Amniotic stem cell (primary cell): ENCODE data around the gene GRIP2.

ENCODE experiments used
- DNase-seq: peaks from one replicate; lab custom pipeline; 2025; lab: John Stamatoyannopoulos, UW

The GRIP2 gene

DNA sequence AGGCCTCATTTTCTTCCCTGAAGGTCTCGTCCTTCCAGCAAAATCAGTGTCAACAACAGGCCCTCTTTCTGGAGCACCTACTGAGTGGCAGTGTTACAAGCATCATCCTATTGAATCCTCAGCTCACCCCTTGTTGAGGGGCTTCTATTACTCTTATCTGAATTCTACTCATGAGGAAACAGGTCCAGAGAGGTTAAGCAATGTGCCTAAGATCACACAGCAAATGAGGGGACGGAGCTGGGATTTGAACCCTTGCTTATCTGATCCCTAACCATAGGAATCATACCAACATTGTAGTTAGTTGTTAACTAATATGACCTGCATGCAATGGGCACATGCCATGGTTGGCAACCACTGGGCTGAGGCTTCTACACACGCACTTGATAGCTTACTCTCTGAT lies 74.7 kb downstream of the GRIP2 start:
- DNase-seq: no peak

GRCh38 chr3:14464521-14464920 lies 75.6 kb downstream of the GRIP2 start:
- DNase-seq: no peak

- DNase-seq: no peak
Measured at GRCh38 chr3:14464141-14464465, 76.0 kb downstream of the GRIP2 start.

DNA sequence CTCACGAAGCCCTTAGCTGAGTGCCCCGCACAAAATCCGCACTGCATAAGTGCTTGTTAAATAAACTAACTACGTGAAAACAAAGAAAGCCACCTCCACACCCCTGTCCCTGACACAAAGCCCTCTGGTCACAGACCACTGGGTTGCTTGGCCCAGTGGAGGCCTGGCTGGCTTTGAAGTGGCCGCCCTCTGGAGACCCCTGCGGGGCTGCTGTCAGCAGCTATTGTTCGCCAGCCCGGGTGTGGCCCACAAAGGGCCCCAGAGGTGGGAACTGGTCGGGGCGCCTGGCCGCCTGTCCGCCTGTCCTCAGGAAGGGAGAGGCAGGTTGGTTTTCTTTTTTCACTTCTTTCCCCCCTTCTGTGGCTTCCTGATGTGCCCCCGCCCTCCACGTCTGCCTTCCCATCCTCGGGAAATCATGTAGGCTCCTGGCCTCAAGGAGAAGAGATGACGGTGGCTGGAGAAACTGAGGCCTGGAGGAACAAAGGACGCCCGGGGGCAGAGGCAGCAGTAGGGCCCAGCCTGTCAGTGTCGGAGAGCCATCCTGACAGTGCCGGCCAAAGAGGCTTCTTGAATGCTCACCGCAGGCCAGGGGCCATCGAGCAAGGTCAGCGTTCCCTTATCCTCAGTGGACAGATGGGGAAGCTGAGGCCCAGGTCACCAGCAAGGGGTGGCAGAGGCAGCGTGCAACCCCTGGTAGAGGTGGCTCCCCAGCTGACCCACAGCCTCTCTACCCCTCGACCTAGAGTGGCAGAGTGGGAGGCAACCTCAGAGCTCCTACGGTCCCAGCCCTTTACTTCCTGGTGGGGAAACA lies 76.6 kb downstream of the GRIP2 start:
- DNase-seq: no peak

DNA sequence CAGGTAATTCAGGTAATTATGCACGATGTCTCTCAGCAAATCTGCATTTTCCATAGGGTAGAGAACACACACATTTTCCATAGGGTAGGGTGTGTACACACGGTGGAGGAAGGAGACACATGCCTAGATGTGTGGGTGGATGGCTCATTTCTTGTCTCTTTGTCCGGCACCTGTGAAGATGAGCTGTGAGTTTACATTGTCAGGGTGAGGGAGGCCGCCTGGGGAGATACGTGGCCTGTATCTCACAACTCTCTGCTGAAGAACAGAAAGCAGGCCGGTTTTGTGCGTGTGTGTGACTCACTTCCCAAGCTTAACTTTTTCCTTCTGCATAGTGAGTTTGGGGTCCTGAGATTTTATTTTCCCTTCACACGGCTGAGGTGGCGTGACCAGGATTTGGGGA lies 77.4 kb downstream of the GRIP2 start:
- DNase-seq: no peak

DNA sequence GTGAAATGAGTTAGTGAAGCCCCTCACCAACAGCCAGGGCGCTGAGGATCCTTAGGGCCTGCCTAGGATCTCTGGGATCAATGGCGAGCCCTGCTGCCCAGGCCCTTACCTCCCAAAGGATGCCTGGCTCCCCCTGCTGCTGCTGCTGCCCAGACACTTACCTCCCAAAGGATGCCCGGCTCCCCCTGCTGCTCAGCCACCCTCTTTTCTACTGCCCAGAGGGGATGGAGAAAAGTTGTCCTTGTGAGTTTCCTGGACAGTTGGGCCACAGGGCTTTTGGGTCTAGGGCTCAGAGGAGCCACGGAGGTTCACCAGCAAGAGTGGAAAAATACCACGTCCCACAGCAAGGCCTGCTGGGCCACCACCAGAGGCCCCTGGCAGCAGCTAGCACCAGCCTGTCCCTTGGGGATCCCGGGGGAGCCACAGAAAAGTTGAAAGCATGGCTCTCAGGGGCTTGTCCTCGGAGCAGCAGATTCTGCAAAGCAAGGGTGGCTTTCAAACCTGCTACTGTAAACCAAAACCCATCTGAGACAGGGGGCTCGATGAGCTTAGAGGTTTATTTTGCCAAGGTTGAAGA lies 78.3 kb downstream of the GRIP2 start:
- DNase-seq: peak; percentile 15

DNA sequence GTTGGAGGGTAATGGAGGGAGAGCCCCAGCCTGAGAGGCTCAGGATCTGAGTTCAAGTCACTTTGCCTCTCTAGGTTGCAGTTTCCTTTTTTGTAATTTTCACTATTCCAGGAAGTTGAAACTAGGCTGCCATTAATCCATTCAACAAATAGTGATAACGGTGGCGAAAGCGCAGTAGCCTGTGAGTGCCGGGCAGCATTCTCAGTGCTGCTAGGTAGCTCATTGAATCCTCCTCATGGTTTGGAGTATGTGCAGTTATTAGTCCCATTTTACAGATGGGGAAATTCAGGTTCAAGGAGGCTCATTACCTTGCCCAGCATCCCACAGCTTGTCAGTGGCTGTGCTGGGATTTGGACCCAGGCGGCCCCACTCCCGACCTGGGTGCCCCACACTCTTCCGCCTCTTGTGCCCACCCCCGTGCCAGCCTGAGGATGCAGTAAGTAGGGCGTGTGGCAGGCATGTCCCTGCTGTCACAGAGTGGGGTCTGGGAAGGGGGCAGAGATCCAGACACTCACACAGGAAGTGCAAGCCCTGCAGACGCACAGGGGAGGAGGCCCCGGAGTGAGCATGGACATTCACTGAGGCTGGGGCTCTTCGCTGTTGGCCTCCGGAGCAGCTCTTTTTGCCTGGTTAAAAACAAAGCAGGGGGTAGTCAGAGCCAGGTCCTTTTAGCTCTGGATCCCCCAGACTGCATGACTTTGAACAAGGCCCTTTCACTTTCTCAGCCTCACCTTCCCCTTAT lies 79.0 kb downstream of the GRIP2 start:
- DNase-seq: no peak

DNA sequence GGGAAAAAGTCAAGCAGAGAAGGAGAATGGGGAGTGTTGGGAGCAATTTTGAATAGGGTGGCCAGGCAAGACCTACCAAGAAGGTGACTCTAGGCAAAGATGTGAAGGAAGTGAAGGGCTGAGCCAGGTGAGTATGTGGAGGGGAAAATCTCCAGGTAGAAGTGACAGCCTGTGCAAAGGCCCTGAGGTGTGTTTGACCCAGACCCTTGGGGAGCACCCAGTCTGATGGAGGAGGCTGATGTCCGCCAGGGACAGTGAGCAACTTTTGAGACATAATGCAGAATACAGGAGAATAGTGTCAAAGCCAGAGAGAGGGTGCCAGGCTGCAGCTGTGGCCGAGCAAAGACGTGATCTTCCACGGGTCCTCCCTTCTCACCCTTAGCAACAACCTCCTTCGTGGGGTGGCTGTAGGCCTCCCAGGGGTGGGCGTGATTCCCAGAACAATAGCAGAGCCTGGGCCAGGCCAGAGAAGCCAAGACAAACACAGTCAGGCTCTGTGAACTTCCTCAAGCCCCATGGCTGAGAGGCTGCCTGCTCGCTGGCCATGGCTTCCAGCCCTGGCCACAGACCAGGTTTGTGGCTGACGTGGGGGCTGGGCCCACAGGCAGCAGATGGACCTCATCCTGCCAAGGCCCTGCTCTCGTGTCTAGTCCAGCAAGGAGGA lies 79.7 kb downstream of the GRIP2 start:
- DNase-seq: no peak

DNA sequence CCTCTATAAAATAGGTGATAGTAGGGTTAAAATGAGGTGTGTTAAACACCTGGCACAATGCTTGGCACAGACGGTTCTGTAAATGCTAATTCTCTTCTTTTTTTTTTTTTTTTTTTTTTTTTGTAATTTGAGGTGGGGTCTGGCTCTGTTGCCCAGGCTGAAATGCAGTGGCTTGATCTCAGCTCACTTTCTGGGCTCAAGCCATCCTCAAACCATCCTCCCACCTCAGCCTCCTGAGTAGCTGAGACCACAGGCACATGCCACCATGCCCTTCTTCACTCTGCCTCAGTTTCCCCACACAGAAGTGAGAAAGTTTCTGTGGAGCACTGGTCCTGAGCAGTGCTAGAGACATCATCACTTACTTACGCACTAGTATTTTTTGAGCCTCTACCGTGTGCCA lies 80.4 kb downstream of the GRIP2 start:
- no peak for DNase-seq

- no peak for DNase-seq
Measured at GRCh38 chr3:14459384-14459783, 80.8 kb downstream of the GRIP2 start.

DNA sequence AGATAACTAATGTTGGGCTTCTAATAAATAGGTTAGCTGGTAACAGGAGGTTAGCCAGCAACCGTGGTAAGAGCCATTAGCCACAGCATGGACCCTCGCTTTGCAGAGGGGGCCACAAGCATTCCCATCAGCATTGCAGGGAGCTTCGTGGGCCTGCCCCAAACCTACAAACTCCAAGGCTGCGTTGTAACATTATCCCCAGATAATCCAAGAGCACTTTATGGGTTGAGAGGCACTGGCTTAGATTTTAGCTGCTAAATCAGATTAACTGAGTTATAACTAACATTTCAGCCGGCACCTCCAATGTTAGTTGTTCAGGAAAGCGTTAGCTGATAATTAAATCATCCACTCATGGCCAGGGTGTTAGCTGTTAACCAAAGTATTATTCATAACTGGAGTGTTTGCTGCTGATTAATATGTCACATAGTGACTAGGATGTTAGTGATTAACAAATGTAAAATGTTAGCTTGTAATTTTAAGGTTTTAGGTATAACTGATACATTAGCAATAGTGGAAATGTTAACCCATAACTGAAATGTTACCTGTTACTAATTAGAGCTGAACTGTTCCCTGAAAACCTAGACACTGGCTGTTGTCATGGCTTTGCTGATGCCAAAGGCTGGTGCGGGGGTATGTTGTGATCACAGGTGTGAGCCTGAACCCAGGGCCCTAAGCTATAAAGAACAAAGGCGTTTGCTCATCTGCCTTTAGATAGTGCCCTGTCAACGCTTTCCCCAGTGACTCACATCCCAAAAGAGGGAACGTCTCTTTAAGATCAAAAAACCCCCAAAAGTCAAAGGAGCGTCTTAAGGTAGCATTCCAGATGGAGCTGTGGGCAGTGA lies 81.5 kb downstream of the GRIP2 start:
- no peak for DNase-seq

GRCh38 chr3:14457999-14458398 lies 82.1 kb downstream of the GRIP2 start:
- DNase-seq: no peak

GRCh38 chr3:14457481-14457880 lies 82.7 kb downstream of the GRIP2 start:
- no peak for DNase-seq

- DNase-seq: no peak
Measured at GRCh38 chr3:14456794-14457193, 83.3 kb downstream of the GRIP2 start.

DNA sequence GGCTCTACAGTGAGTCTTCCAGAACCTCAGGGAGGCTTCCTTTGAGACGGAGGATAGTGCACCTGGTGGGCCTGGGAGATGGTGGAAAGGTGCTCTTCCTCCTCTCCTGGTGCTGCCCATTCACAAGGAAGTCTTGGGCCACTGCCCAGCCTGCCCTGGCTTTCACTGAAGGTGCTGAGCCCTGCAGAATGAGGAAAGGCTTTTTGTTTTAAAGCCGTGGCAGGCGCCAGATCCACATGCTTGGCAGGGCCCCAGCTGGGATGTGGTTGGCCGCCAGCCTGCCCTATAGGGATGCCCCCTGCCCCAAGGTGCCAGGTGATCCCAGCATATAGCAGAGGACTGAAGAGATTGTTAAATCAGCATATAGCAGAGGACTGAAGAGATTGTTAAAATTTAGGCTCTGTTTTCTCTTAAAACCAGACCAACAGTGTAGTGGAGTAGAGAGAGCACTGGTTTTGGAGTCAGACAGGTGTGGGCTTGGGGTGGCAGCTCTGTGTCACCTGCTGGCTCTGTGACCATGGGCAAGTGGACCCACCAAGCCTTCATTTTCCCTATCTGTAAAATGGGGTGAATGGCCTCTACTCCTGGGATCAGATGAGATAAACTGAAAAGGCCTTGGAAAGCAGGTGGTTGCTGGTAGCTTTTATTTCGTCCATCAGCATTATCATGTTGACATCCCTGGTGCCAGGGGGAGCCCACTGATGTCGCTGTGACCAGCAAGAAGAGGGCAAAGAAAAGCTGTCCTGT lies 84.4 kb downstream of the GRIP2 start:
- no peak for DNase-seq

DNA sequence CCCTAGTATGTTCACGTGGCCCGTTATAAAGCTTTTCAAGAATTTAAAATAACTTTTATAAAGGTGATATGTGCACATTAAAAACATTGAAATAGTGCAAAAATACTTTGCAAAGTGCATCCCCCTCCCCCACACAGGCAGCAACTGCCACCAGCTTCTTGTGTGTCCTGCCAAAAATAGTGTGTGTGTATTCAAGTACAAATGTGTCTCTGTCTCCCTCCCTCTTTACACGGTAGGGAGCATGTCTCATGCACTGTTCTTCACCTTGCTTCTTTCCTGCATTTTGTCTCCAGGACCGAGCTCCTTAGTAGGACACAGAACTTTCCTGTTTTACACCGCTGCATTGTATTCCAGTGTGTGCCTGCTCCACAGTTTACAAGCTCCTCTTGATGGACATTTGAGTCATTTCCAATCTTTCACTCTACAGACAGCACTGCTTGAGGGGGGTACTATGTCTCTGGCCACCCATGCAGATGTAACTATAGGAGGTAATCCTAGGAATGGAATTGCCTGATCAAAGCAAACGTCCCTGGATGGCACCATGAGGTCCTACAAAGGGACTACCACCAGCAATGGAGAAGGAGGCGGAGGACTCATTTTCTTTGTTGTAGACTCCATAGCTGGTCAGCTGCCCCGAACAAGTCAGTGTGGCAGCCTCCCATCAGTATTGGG lies 85.4 kb downstream of the GRIP2 start:
- DNase-seq: no peak

GRCh38 chr3:14453876-14454638 lies 86.1 kb downstream of the GRIP2 start:
- DNase-seq: no peak

DNA sequence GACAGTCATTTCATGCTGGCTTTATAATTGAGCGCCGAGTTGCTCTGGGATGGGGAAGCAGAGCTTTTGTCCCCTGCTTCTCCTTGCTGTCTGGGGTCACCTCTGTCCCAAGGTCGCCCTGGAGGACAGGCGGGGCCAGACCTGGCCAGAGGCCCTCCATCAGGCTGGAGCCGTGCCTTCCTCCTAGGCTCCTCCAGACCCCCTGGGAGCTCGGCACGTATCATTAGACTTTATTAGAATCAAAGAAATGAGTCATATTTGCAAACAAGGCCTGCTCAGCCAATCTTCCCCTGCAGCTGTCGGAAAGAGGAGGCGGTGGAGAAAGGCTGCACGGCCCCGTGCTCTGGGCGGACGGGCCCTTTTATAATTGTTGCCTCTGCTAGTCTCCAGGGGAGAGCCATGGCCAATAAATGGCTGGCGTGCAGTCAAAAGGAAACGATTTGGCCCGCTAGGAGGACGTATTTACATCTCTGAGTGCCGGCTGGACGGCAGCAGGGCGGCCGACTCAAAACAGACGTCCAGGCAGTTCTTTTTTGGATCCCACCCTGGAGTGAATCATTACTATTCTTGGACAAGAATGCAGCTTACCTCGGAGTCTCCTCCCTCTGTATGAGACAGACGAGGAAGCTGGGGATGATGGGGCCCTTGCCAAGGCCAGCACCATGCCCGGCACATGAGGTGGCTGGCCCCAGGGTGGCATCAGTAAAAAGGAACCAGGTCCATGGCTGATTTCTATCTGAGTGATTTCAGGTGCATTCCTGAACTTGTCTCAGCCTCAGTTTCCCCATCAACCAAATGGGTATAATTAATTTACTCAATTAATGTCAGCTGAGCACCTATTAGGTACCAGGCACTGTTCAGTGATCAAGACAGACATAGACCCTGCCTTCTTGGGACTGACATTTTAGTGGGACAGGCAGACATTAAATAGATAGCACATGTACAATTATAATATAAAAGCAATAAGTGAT lies 87.1 kb downstream of the GRIP2 start:
- peak; percentile 81 for DNase-seq
